K562 (cell line): Measurements from ENCODE around the gene POLN. TPM values are rescaled to one million over a fixed set of nuclear protein-coding genes. Genes with fewer than 3 reads are reported as not detected.

Experiments used
- ATAC-seq: fragments of 200-7000 bp; cut with Tn5 transposase; 3 replicates; pipeline ENCODE4 v1.9.1; 2020; ENCODE audit warnings: moderate library complexity
- BruUV-seq: library from RNA; stranded (reverse); fragments of 400-500 nt; replicated peaks from 2 replicates; lab custom pipeline; 2021; lab: Mats Ljungman, UMichigan
- CTCF ChIA-PET: fragments of 300-600 bp; formaldehyde crosslinking; extraction: SDS; loops from one replicate; lab custom pipeline; 2021; ENCODE audit warnings: low intra/inter-chr PET ratio; lab: Yijun Ruan, JAX
- POLR2A ChIA-PET: fragments of 300-600, 350-650 bp; sonication (Branson Sonifier 250); formaldehyde crosslinking; extraction: SDS; loops from one replicate; lab custom pipeline; 2021; ENCODE audit warnings: antibody characterized with exemption, inconsistent platforms; lab: Yijun Ruan, JAX
- DNase-seq, 4 experiments: peaks; one replicate each; pipeline versions ENCODE4 v3.0.0 to v3.0.0-alpha.2; 2011 to 2018; ENCODE audit warnings: low spot score in 3 of 4, mixed read lengths in 3 of 4; ENCODE audit errors: extremely low read depth in 1 of 4
- FAIRE-seq: peaks from 2 replicates; lab custom pipeline; 2011; peaks lifted over from hg19 to GRCh38; lab: Jason Lieb, UNC
- H2AFZ ChIP-seq: 2 replicates; pipeline ENCODE4 v1.6.0; 2011; ENCODE audit warnings: low read depth, low read length, control low read depth, inconsistent platforms
- H3K27ac ChIP-seq: fragments of 200-600 bp; 3 replicates; pipeline ENCODE4 v1.8.0; 2011; ENCODE audit warnings: low read depth, mild to moderate bottlenecking, control low read depth, inconsistent platforms, low read length, moderate library complexity, mixed read lengths; ENCODE audit errors: extremely low read depth
- H3K27me3 ChIP-seq, 2 experiments: fragments of 300-600 bp in 1 of 2; 2 replicates in 1 of 2; 3 replicates in 1 of 2; pipeline versions ENCODE4 v1.6.0 to v1.8.0; 2011; ENCODE audit warnings: inconsistent platforms in 2 of 2, low read length in 2 of 2, mild to moderate bottlenecking in 1 of 2, mixed read lengths in 1 of 2, moderate library complexity in 1 of 2; ENCODE audit not compliant: control insufficient read depth in 2 of 2, insufficient read depth in 2 of 2
- H3K36me3 ChIP-seq: fragments of 300-600 bp; 3 replicates; pipeline ENCODE4 v1.8.0; 2011; ENCODE audit warnings: mild to moderate bottlenecking, low read length, inconsistent platforms; ENCODE audit not compliant: control insufficient read depth, insufficient read depth
- H3K4me1 ChIP-seq, 2 experiments: fragments of 200-600 bp in 1 of 2; replicated peaks in 1 of 2; 2 replicates in 1 of 2; 3 replicates in 1 of 2; pipeline versions ENCODE4 v1.5.1 to v1.8.0; 2011; ENCODE audit warnings: inconsistent platforms in 2 of 2, low read length in 2 of 2, mild to moderate bottlenecking in 1 of 2, mixed read lengths in 1 of 2, moderate library complexity in 1 of 2; ENCODE audit not compliant: control insufficient read depth in 2 of 2, insufficient read depth in 2 of 2
- H3K4me2 ChIP-seq: 2 replicates; pipeline ENCODE4 v1.6.1; 2011; ENCODE audit warnings: low read length, control low read depth, inconsistent platforms, mixed read lengths; ENCODE audit not compliant: insufficient read depth
- H3K4me3 ChIP-seq: fragments of 200-600 bp; sonication (generic), shearing (Covaris generic); 2 replicates; pipeline ENCODE4 v1.5.1; 2016; ENCODE audit warnings: control low read depth, inconsistent platforms
- H3K79me2 ChIP-seq: fragments of 200-600 bp; 3 replicates; pipeline ENCODE4 v1.8.0; 2011; ENCODE audit warnings: low read length, inconsistent platforms; ENCODE audit not compliant: control insufficient read depth, insufficient read depth
- H3K9ac ChIP-seq, 2 experiments: 2 replicates each; pipeline versions ENCODE4 v1.6.0 to v1.6.1; 2011; ENCODE audit warnings: low read depth in 2 of 2, low read length in 2 of 2, control low read depth in 1 of 2, inconsistent platforms in 1 of 2, mild to moderate bottlenecking in 1 of 2, mixed read lengths in 1 of 2; ENCODE audit not compliant: insufficient read depth in 1 of 2
- H3K9me1 ChIP-seq: one replicate; pipeline ENCODE4 v1.6.0; 2011; ENCODE audit warnings: inconsistent platforms, mild to moderate bottlenecking, low read length, moderate library complexity; ENCODE audit not compliant: control insufficient read depth, insufficient read depth
- H3K9me3 ChIP-seq: replicated peaks from 2 replicates; pipeline ENCODE4 v1.5.1; 2011; ENCODE audit warnings: low read depth, low read length, inconsistent platforms; ENCODE audit not compliant: control insufficient read depth, insufficient read depth
- H4K20me1 ChIP-seq: replicated peaks from 2 replicates; pipeline ENCODE4 v1.6.1; 2011; ENCODE audit warnings: low read length, inconsistent platforms, mixed read lengths; ENCODE audit not compliant: control insufficient read depth, insufficient read depth
- BRD4 ChIP-seq: fragments of 200-600 bp; sonication (generic); IDR thresholded peaks from 2 replicates; pipeline ENCODE4 v1.6.1; 2017; ENCODE audit warnings: inconsistent platforms
- COPS2 ChIP-seq: fragments of 450-650 bp; conservative IDR thresholded peaks from 2 replicates; pipeline ENCODE4 v1.6.1; 2016; ENCODE audit warnings: mild to moderate bottlenecking, moderate library complexity
- E2F5 ChIP-seq: sonication (generic); formaldehyde crosslinking; IDR thresholded peaks from 2 replicates; pipeline ENCODE4 v1.8.0; 2022; ENCODE audit warnings: mild to moderate bottlenecking, missing genetic modification reagents
- EGR1 ChIP-seq: fragments of 450-650 bp; conservative IDR thresholded peaks from 2 replicates; pipeline ENCODE4 v1.6.1; 2017; ENCODE audit warnings: mild to moderate bottlenecking
- FOSL1 ChIP-seq: fragments of 200-800 bp; sonication (Bioruptor generic); conservative IDR thresholded peaks from 2 replicates; pipeline ENCODE4 v1.6.1; 2016; ENCODE audit warnings: missing genetic modification characterization, missing compliant biosample characterization
- HMBOX1 ChIP-seq: sonication (generic); IDR thresholded peaks from 2 replicates; pipeline ENCODE4 v1.6.1; 2016
- KAT8 ChIP-seq: fragments of 450-650 bp; IDR thresholded peaks from 2 replicates; pipeline ENCODE4 v1.6.1; 2016; ENCODE audit warnings: low read depth, mild to moderate bottlenecking
- L3MBTL2 ChIP-seq: fragments of 450-650 bp; IDR thresholded peaks from 2 replicates; pipeline ENCODE4 v1.6.1; 2016; ENCODE audit warnings: mild to moderate bottlenecking, moderate library complexity
- POLR2G ChIP-seq: fragments of 200-400 bp; formaldehyde crosslinking; IDR thresholded peaks from 2 replicates; pipeline ENCODE4 v1.6.1; 2017; ENCODE audit warnings: low read depth, mild to moderate bottlenecking, antibody characterized with exemption, low read length, moderate library complexity
- RAD51 ChIP-seq: fragments of 450-650 bp; IDR thresholded peaks from 2 replicates; pipeline ENCODE4 v1.7.1; 2016; ENCODE audit warnings: low read depth, mild to moderate bottlenecking, borderline replicate concordance
- THRA ChIP-seq: fragments of 450-650 bp; IDR thresholded peaks from 2 replicates; pipeline ENCODE4 v1.6.1; 2017; ENCODE audit warnings: mild to moderate bottlenecking, moderate library complexity
- ZNF311 ChIP-seq: fragments of 250-450 bp; sonication (Bioruptor Pico); IDR thresholded peaks from 2 replicates; pipeline ENCODE4 v1.4.0; 2020; ENCODE audit warnings: mild to moderate bottlenecking, moderate library complexity
- ZNF408 ChIP-seq: fragments of 250-450 bp; sonication (Bioruptor Pico); IDR thresholded peaks from 2 replicates; pipeline ENCODE4 v1.4.0; 2020; ENCODE audit warnings: low read depth, mild to moderate bottlenecking, moderate library complexity
- ZNF57 ChIP-seq: fragments of 450-650 bp; formaldehyde crosslinking; IDR thresholded peaks from 2 replicates; pipeline ENCODE4 v1.4.0; 2020; ENCODE audit warnings: mild to moderate bottlenecking, moderate library complexity
- WGBS: fragments of 100-300 bp; shearing (Covaris generic); methylation state at CpG from one replicate; pipeline ENCODE4 v1.1.6; 2016; ENCODE audit warnings: low coverage, mixed read lengths; ENCODE audit not compliant: insufficient coverage; ENCODE audit errors: missing lambda C conversion rate; 5-methylcytosine and 5-hydroxymethylcytosine counted together
- in situ Hi-C: fragments of 300-500 bp; cut with MboI; formaldehyde crosslinking; loops from 4 replicates; pipeline ENCODE4 v1.15.0; 2018; ENCODE audit warnings: inconsistent platforms, mixed read lengths
- intact Hi-C: fragments of 100-400 bp; cut with micrococcal nuclease; formaldehyde crosslinking; loops from 2 replicates; pipeline ENCODE4 v1.14.2; 2022
- polyA plus RNA-seq, 8 experiments: library from polyadenylated mRNA; depleted of rRNA in 4 of 8; stranded (reverse) in 5 of 8; unstranded in 3 of 8; fragments of >200 nt; fragmentation: Nextera tagmentation in 2 of 8; fragmentation: Illumina TruSeq in 1 of 8; extraction: Ambion mirVana in 2 of 8; extraction: Trizol in 1 of 8; gene quantifications; 2 replicates each; pipeline versions ENCODE4 v1.2.1 to v1.2.3, GENCODE V29; 2011 to 2014; ENCODE audit warnings: inconsistent platforms in 1 of 8, missing spikeins in 1 of 8
- total RNA-seq, 7 experiments: library from RNA; depleted of rRNA in 6 of 7; stranded (reverse); fragments of >200 nt in 6 of 7; fragmentation: Illumina TruSeq in 2 of 7; extraction: Trizol in 2 of 7; gene quantifications; 2 replicates each; pipeline versions ENCODE4 v1.2.1 to v1.2.3, GENCODE V29; 2011 to 2021; ENCODE audit warnings: low replicate concordance in 1 of 7
- TF ChIP-seq, protein P1 (sequence below): fragments of 450-650 bp; IDR thresholded peaks from 2 replicates; pipeline ENCODE4 v1.6.1; 2014; ENCODE audit warnings: low read depth, mild to moderate bottlenecking, moderate library complexity, borderline replicate concordance
- TF ChIP-seq, protein P2 (sequence below): fragments of 250-450 bp; sonication (Bioruptor Pico); IDR thresholded peaks from 2 replicates; pipeline ENCODE4 v1.5.0; 2021
- TF ChIP-seq, protein P3 (sequence below): fragments of 450-650 bp; conservative IDR thresholded peaks from 2 replicates; pipeline ENCODE4 v1.6.1; 2016; ENCODE audit warnings: missing genetic modification characterization, low read depth, mild to moderate bottlenecking, control low read depth, missing compliant biosample characterization

POLN gene
- total and polyA plus RNA-seq, 9 of the 15 experiments (the other 6 are each of a cell fraction or from before 2014, with no cell fraction given) = 0.08 to 0.91 (median 0.32) TPM

DNA sequence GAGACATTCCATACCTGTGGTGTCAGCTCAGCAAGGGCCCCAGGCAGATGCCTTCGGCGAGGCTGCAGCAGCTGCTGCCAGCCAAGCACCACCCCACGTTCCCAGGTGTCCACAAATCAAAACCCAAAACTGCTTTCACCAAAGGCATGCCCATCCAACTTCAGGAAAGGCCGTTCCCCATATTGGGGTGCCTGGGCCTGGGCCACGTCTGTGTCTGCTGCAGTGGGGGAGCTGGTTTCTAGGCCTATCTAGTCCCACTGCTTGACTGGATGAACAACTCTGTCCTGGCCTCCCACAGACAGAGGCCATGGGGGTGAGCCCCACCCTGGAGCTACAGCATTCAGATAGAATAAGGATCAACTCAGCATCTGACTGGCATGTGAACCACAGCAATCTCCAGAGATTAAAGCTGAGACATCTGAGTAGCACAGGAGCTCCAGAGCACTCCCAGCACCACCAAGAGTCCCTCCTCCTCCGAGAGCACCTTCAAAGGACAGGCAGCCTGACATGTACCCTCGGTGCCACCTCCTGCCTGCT lies 145.8 kb downstream of the POLN start:
- Histone ChIP-seq H3K79me2 (no peaks in the 10 kb centered on the region), H3K27me3 (peaks cover 4 to 42% of the 10 kb centered on the region in 2 experiments; a peak in 4 of 5 replicates), H4K20me1 (no peaks in the 10 kb centered on the region), H2AFZ (no peak overlapping the region), H3K36me3 (no peaks in the 10 kb centered on the region), H3K4me1 (peaks cover 0 to 3% of the 10 kb centered on the region in 2 experiments; a peak in 1 of 5 replicates), H3K9ac (no peak overlapping the region), H3K27ac (no peak overlapping the region), H3K9me3 (no peaks in the 10 kb centered on the region), H3K9me1 (no peaks in the 10 kb centered on the region), H3K4me3 (no peak overlapping the region), H3K4me2 (no peak overlapping the region)
- POLR2A ChIA-PET = interaction anchor here (0.6 to 1.3 kb wide), 2 partner anchors 14 to 115 kb away, joined by 3 read pairs; no protein-coding TSS in a partner anchor
- DNase-seq (no peak), FAIRE-seq (no peak), ATAC-seq (no peak)
- WGBS = 4% methylated on average over 7 of the region's 7 CpGs
- no TSS peak for BruUV-seq
- in situ Hi-C loops (no loop called here), intact Hi-C loops (no loop called here)
- CTCF ChIA-PET = no interaction called here
- TF ChIP-seq, protein P1, sequence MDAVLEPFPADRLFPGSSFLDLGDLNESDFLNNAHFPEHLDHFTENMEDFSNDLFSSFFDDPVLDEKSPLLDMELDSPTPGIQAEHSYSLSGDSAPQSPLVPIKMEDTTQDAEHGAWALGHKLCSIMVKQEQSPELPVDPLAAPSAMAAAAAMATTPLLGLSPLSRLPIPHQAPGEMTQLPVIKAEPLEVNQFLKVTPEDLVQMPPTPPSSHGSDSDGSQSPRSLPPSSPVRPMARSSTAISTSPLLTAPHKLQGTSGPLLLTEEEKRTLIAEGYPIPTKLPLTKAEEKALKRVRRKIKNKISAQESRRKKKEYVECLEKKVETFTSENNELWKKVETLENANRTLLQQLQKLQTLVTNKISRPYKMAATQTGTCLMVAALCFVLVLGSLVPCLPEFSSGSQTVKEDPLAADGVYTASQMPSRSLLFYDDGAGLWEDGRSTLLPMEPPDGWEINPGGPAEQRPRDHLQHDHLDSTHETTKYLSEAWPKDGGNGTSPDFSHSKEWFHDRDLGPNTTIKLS = no peak
- TF ChIP-seq COPS2 = no peak
- no peak for TF ChIP-seq THRA
- no peak for TF ChIP-seq E2F5 (CRISPR knock-in tag)
- no peak for TF ChIP-seq ZNF57 (CRISPR knock-in tag)
- TF ChIP-seq EGR1 = no peak
- no peak for TF ChIP-seq BRD4
- TF ChIP-seq HMBOX1 = no peak
- TF ChIP-seq L3MBTL2 = no peak
- no peak for TF ChIP-seq FOSL1 (tag)
- TF ChIP-seq RAD51 = no peak
- no peak for TF ChIP-seq ZNF311 (CRISPR knock-in tag)
- TF ChIP-seq POLR2G = no peak
- no peak for TF ChIP-seq ZNF408 (CRISPR knock-in tag)
- TF ChIP-seq, protein P2, sequence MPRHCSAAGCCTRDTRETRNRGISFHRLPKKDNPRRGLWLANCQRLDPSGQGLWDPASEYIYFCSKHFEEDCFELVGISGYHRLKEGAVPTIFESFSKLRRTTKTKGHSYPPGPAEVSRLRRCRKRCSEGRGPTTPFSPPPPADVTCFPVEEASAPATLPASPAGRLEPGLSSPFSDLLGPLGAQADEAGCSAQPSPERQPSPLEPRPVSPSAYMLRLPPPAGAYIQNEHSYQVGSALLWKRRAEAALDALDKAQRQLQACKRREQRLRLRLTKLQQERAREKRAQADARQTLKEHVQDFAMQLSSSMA (CRISPR knock-in tag) = no peak
- TF ChIP-seq KAT8 = no peak
- TF ChIP-seq, protein P3, sequence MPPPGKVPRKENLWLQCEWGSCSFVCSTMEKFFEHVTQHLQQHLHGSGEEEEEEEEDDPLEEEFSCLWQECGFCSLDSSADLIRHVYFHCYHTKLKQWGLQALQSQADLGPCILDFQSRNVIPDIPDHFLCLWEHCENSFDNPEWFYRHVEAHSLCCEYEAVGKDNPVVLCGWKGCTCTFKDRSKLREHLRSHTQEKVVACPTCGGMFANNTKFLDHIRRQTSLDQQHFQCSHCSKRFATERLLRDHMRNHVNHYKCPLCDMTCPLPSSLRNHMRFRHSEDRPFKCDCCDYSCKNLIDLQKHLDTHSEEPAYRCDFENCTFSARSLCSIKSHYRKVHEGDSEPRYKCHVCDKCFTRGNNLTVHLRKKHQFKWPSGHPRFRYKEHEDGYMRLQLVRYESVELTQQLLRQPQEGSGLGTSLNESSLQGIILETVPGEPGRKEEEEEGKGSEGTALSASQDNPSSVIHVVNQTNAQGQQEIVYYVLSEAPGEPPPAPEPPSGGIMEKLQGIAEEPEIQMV (tag) = no peak
